Endothelial cell of coronary artery (primary cell): ENCODE measurements around the gene ACTR8. TPM values are rescaled to one million over a fixed set of nuclear protein-coding genes. Genes with fewer than 3 reads are reported as not detected.

Experiments
- total RNA-seq: library from RNA; depleted of rRNA; stranded (reverse); fragments of >200 nt; gene quantifications from 2 replicates; pipeline ENCODE4 v1.2.3, GENCODE V29; 2014

Gene ACTR8, protein sequence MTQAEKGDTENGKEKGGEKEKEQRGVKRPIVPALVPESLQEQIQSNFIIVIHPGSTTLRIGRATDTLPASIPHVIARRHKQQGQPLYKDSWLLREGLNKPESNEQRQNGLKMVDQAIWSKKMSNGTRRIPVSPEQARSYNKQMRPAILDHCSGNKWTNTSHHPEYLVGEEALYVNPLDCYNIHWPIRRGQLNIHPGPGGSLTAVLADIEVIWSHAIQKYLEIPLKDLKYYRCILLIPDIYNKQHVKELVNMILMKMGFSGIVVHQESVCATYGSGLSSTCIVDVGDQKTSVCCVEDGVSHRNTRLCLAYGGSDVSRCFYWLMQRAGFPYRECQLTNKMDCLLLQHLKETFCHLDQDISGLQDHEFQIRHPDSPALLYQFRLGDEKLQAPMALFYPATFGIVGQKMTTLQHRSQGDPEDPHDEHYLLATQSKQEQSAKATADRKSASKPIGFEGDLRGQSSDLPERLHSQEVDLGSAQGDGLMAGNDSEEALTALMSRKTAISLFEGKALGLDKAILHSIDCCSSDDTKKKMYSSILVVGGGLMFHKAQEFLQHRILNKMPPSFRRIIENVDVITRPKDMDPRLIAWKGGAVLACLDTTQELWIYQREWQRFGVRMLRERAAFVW
- 35.4 and 39.8 TPM in 2 replicates for total RNA-seq

GRCh38 chr3:53881691-53882593 is at the start of gene ACTR8:
Gene ACTR8, minus strand, starts transcription at chr3:53882152. Its CDS starts 51 bp downstream, at chr3:53882101.

DNA sequence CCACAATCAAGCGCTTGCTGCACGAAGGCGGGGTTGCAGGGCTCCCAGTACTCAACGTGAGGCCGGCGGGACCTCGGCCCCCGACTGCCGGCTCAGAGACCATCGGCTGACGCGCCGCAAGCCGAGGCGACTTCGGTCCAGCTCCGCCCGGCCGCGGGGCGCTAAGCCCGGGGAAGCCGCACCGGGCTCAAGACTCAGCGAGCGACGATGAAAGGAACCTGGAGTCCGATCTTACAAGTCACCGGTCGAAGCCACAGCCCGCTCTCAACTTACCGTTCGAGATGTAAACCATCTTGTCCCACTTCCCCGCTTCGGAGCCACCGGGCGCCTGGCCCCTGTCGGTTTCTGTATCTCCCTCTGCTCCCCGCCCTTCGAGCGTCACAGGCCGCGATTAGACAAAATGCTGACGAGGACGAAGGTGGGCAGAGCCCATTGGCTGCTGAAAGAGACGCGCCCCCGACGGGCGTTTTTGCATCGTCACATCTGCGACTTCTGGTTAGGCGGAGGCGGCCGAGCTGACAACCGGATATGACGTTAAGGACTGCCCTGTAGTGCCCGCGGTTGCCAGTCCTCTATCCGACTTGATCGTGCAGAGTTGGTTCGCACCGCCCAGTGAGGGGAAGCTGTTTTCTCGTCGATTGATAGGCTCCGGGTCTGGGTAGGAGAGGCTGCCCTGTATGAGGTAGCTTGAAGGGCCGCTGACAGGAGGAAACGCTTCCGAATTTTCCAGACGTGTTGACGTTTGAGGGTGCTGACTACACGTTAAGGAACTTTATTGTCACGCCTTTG is 9.7 kb upstream of the ACTR8 start, which contains the start of gene SELENOK:
Gene SELENOK, minus strand, starts transcription at position 363 of the 789 bp plus-strand sequence.

GRCh38 chr3:53846134-53846850 is 35.7 kb downstream of the ACTR8 start, which contains the start of the genes CHDH and IL17RB:
Gene CHDH, minus strand, starts transcription at chr3:53846419. Its CDS starts 22,411 bp downstream, at chr3:53824008.
Gene IL17RB, plus strand, starts transcription at chr3:53846568. Its CDS starts 21 bp downstream, at chr3:53846589.

Other genes with a start within 250 kb of the ACTR8 start
- not detected in 2 replicates for gene CHDH, start 35.7 kb downstream of the ACTR8 start, total RNA-seq
- not detected in 2 replicates for gene IL17RB, start 35.6 kb downstream of the ACTR8 start, total RNA-seq
- gene SELENOK, start 9.7 kb upstream of the ACTR8 start, total RNA-seq: 22.8 and 23.0 TPM in 2 replicates
- gene CACNA2D3, start 240.4 kb upstream of the ACTR8 start, total RNA-seq: not detected in 2 replicates